ENCODE results near the gene MRFAP1L1. TPM values are rescaled to one million over a fixed set of nuclear protein-coding genes. Genes with fewer than 3 reads are reported as not detected.

The MRFAP1L1 gene
- total RNA-seq, 1 experiment from 2014 or later = 57.7 TPM

DNA sequence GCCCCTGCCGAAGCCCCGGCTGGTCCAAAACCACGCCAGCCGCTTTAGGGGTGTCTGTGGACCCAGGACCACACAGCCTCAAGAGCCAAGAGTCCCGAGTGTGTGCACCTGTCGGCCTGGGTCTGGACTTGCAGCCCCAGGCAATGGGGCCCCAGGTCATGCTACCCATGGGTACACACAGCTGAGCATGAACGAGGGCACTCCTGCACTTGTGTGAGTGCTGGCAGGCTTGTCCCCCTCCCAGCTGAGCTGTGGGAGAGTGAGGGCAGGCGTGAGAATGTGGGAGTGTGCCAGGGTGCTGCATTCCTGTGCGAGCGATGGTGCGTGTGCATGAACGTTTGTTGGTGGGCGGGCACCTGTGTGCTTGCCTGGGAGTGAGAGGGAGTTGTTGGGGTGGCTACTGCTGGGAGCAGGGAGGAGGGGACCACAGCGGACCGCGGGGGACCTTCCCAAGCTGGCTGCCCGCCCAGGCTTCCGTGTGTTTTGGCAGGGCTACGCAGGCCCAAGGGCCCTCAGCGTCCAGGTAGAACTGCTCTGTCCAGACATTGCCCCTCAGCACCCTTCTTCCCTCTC lies 37.1 kb upstream of the MRFAP1L1 start:
- H3K27ac Mint-ChIP-seq = no peak overlapping the region; a peak in 1 of 7 replicates

More for the DNA sequence above, 37.1 kb upstream of the MRFAP1L1 start:
- Mint-ChIP-seq H3K36me3 (ENCODE audit: insufficient read depth in 1 of 3, low read depth in 3 of 3) (no peaks in the 10 kb centered on the region), H3K4me1 (peaks cover 2 to 10% of the 10 kb centered on the region in 2 experiments; a peak in 3 of 4 replicates), H3K9me3 (no peaks in the 10 kb centered on the region), H3K4me3 (no peak overlapping the region), H3K27me3 (ENCODE audit: low read depth) (peaks cover 1% of the 10 kb centered on the region)
- Histone ChIP-seq H2BK5ac (ENCODE audit: insufficient read length, low read length) (no peak overlapping the region), H3K9ac (ENCODE audit: extremely low read depth, insufficient read length, low read length) (no peak overlapping the region), H3K4ac (ENCODE audit: low read depth, low read length) (no peak overlapping the region), H3K4me1 (ENCODE audit: insufficient read depth, low read length) (no peaks in the 10 kb centered on the region), H3K18ac (ENCODE audit: insufficient read length, low read depth, low read length) (no peak overlapping the region), H4K20me1 (ENCODE audit: control insufficient read depth, insufficient read depth, insufficient read length) (peaks cover 2% of the 10 kb centered on the region), H3K27me3 (ENCODE audit: insufficient read depth, low read length) (no peaks in the 10 kb centered on the region), H2BK120ac (ENCODE audit: low read depth, low read length, poor library complexity, severe bottlenecking) (no peak overlapping the region), H3K79me2 (ENCODE audit: insufficient read depth, low read length) (no peaks in the 10 kb centered on the region), H3K9me3 (ENCODE audit: control insufficient read depth, low read depth, low read length) (no peaks in the 10 kb centered on the region), H2BK15ac (ENCODE audit: low read depth, low read length) (no peak overlapping the region), H3T11ph (ENCODE audit: low read length) (no peak overlapping the region), H3K4me2 (ENCODE audit: insufficient read depth, insufficient read length, low read length) (no peak overlapping the region), H2BK20ac (ENCODE audit: low read depth, low read length, poor library complexity, severe bottlenecking) (no peak overlapping the region), H4K8ac (replicated peaks; ENCODE audit: insufficient read length, low read depth, low read length) (no peak overlapping the region), H3K79me1 (ENCODE audit: insufficient read depth, low read depth, low read length, poor library complexity, severe bottlenecking) (no peaks in the 10 kb centered on the region), H3K23me2 (ENCODE audit: insufficient read length, low read depth, low read length, poor library complexity, severe bottlenecking) (no peaks in the 10 kb centered on the region), H4K91ac (ENCODE audit: insufficient read length, low read depth, low read length) (no peak overlapping the region), H2AK5ac (ENCODE audit: insufficient read length, low read length) (no peak overlapping the region), H3K23ac (ENCODE audit: insufficient read length, low read depth, low read length) (no peak overlapping the region), H2AFZ (ENCODE audit: low read length) (no peak overlapping the region), H3K14ac (ENCODE audit: insufficient read depth, low read length) (no peak overlapping the region; the same call in 1 of the 2 replicates), H3K56ac (ENCODE audit: insufficient read length, low read depth, low read length) (no peak overlapping the region), H4K5ac (ENCODE audit: insufficient read length, low read depth, low read length) (no peak overlapping the region), H3K27ac (ENCODE audit: insufficient read length, low read depth, low read length) (no peak overlapping the region), H2BK12ac (ENCODE audit: insufficient read length, low read depth, low read length) (no peak overlapping the region)
- TF ChIP-seq CTCF (conservative IDR thresholded peaks at IDR 0.05) = no peak
- no peak for DNase-seq
- WGBS (ENCODE audit: extremely low coverage, insufficient read length, low lambda C conversion rate) = no CpG with 5 or more reads among the region's 20 CpGs
